Left cardiac atrium (tissue), 4 donors: ENCODE data around the gene KCNA2. TPM values are rescaled to one million over a fixed set of nuclear protein-coding genes. Genes with fewer than 3 reads are reported as not detected.
A peak's percentile ranks its signal among the peaks of the same experiment; 100 is the strongest.

ENCODE experiments used
- ATAC-seq, 2 donors: fragments of 200-7000 bp; cut with Tn5 transposase; one replicate each; pipeline ENCODE4 v1.9.1; 2020; ENCODE audit warnings: mild to moderate bottlenecking in 2 of 2, moderate library complexity in 2 of 2
- DNase-seq: peaks from one replicate; pipeline ENCODE4 v3.0.0-alpha.2; 2020
- intact Hi-C, 2 donors: fragments of 100-400 bp; cut with DNase I; formaldehyde crosslinking; loops; one replicate each; pipeline versions ENCODE4 v1.14.1 to v1.15.1; 2022 to 2023
- total RNA-seq, 2 donors: library from RNA; stranded (reverse); fragmentation: NEBNext Ultra II Directional; extraction: Animal tissue kit (Norgen Biotek cat#: 25700); gene quantifications; one replicate each; pipeline ENCODE4 v1.2.1, GENCODE V29; 2021
- donor health status: DM: no; HTN: yes; CAD: no.
- donor health status: DM: no; HTN: yes; CAD: no; lungs with severe emphysema.
- donor health status: DM: yes; HTN: yes; CAD: no.
- donor health status: Dilated cardiomyopathy.

KCNA2 gene
- total RNA-seq, 2 donors from 2014 or later = 0.60 to 1.8 TPM

- ATAC-seq = no peak
- DNase-seq = no peak
- intact Hi-C loops = no loop called here
Measured at GRCh38 chr1:110583505-110583904, 22.7 kb downstream of the KCNA2 start.

GRCh38 chr1:110582378-110582777 lies 23.8 kb downstream of the KCNA2 start:
- DNase-seq (no peak), ATAC-seq (no peak)
- intact Hi-C loops = no loop called here

- intact Hi-C loops = no loop called here
- ATAC-seq (peak in 1 of 2 donors; percentile 42), DNase-seq (no peak)
Measured at GRCh38 chr1:110581682-110582145, 24.4 kb downstream of the KCNA2 start.

GRCh38 chr1:110580244-110580643 lies 25.9 kb downstream of the KCNA2 start:
- DNase-seq (no peak), ATAC-seq (no peak)
- intact Hi-C loops = no loop called here

- no peak for DNase-seq
- intact Hi-C loops = no loop called here
- ATAC-seq = no peak
Measured at GRCh38 chr1:110579460-110579859, 26.7 kb downstream of the KCNA2 start.

GRCh38 chr1:110576441-110576840 lies 29.7 kb downstream of the KCNA2 start:
- no peak for DNase-seq
- intact Hi-C loops = no loop called here
- ATAC-seq = no peak

- ATAC-seq (no peak), DNase-seq (no peak)
Measured at GRCh38 chr1:110573314-110573713, 32.8 kb downstream of the KCNA2 start.

GRCh38 chr1:110572751-110573150 lies 33.4 kb downstream of the KCNA2 start:
- no peak for DNase-seq
- ATAC-seq = no peak
- intact Hi-C loops = no loop called here

More at GRCh38 chr1:110573314-110573713, 32.8 kb downstream of the KCNA2 start:
- intact Hi-C loops = no loop called here

- intact Hi-C loops = no loop called here
- ATAC-seq (no peak), DNase-seq (no peak)
Measured at GRCh38 chr1:110570901-110571300, 35.3 kb downstream of the KCNA2 start.

- ATAC-seq (no peak), DNase-seq (no peak)
- intact Hi-C loops = no loop called here
Measured at GRCh38 chr1:110570307-110570706, 35.9 kb downstream of the KCNA2 start.

GRCh38 chr1:110566836-110567235 lies 39.3 kb downstream of the KCNA2 start:
- no peak for ATAC-seq

GRCh38 chr1:110565565-110565964 lies 40.6 kb downstream of the KCNA2 start:
- DNase-seq (no peak), ATAC-seq (no peak)
- intact Hi-C loops = no loop called here

More at GRCh38 chr1:110566836-110567235, 39.3 kb downstream of the KCNA2 start:
- intact Hi-C loops = no loop called here
- DNase-seq = no peak

- DNase-seq (no peak), ATAC-seq (no peak)
- intact Hi-C loops = no loop called here
Measured at GRCh38 chr1:110563089-110563488, 43.1 kb downstream of the KCNA2 start.

- no peak for DNase-seq
- intact Hi-C loops = no loop called here
- no peak for ATAC-seq
Measured at GRCh38 chr1:110561596-110561995, 44.6 kb downstream of the KCNA2 start.

GRCh38 chr1:110559157-110559556 lies 47.0 kb downstream of the KCNA2 start:
- no peak for DNase-seq
- no peak for ATAC-seq
- intact Hi-C loops = loop anchor here (10.0 kb wide), 2 partner anchors 46 to 226 kb away; partner anchors contain the start of gene KCNA2 (in 1 of the 2)

GRCh38 chr1:110557481-110557880 lies 48.7 kb downstream of the KCNA2 start:
- intact Hi-C loops = loop anchor here (10.0 kb wide), 2 partner anchors 47 to 227 kb away; partner anchors contain the start of gene KCNA2 (in 1 of the 2)
- no peak for ATAC-seq
- DNase-seq = no peak

- peak; percentile 25 to 50 for ATAC-seq
- intact Hi-C loops = loop anchor here (10.0 kb wide), 2 partner anchors 48 to 228 kb away; partner anchors contain the start of gene KCNA2 (in 1 of the 2)
- DNase-seq = no peak
Measured at GRCh38 chr1:110556471-110556807, 49.7 kb downstream of the KCNA2 start.

GRCh38 chr1:110555807-110556470 lies 50.2 kb downstream of the KCNA2 start:
- peak; percentile 65 for DNase-seq
- intact Hi-C loops = loop anchor here (2.0 to 10.0 kb wide), 3 partner anchors 49 to 229 kb away; partner anchors contain the start of gene KCNA2 (in 1 of the 2)
- ATAC-seq = peak; percentile 80

GRCh38 chr1:110554871-110555801 lies 51.0 kb downstream of the KCNA2 start:
- ATAC-seq (peak; percentile 90), DNase-seq (peak; percentile 67)
- intact Hi-C loops = loop anchor here (2.0 to 10.0 kb wide), 3 partner anchors 50 to 230 kb away; partner anchors contain the start of gene KCNA2 (in 1 of the 2)
